HCT116 (cell line): ENCODE data around the gene UBE2M. TPM values are rescaled to one million over a fixed set of nuclear protein-coding genes. Genes with fewer than 3 reads are reported as not detected.

Experiments
- ATAC-seq: fragments of 200-7000 bp; cut with Tn5 transposase; 2 replicates; pipeline ENCODE4 v1.9.1; 2020; ENCODE audit warnings: mild to moderate bottlenecking, moderate library complexity
- BruUV-seq: library from RNA; stranded (reverse); fragments of 400-500 nt; replicated peaks from 2 replicates; lab custom pipeline; 2021; lab: Mats Ljungman, UMichigan
- CTCF ChIA-PET: fragments of 300-600 bp; sonication (Branson Sonifier 250); formaldehyde crosslinking; loops from one replicate; lab custom pipeline; 2021; ENCODE audit warnings: antibody characterized with exemption; lab: Charles Lee
- POLR2A ChIA-PET: fragments of 300-600, 350-600 bp; sonication (Branson Sonifier 250); formaldehyde crosslinking; loops from one replicate; lab custom pipeline; 2021; ENCODE audit warnings: antibody characterized with exemption; lab: Charles Lee
- RAD21 ChIA-PET, 2 experiments: fragments of 300-600 bp; sonication (Branson Sonifier 250); formaldehyde crosslinking; loops; one replicate each; lab custom pipeline; 2023; ENCODE audit warnings: low total read pairs in 2 of 2; ENCODE audit not compliant: uncharacterized antibody in 2 of 2, unreplicated experiment in 2 of 2, low non-redundant PET in 1 of 2; lab: Charles Lee
- DNase-seq: peaks from one replicate; pipeline ENCODE4 v3.0.0-alpha.2; 2010; ENCODE audit warnings: low read depth, low spot score
- H2AFZ ChIP-seq: fragments of 200-600 bp; shearing (Covaris generic), sonication (generic); 2 replicates; pipeline ENCODE4 v1.6.1; 2017; ENCODE audit warnings: low read depth, mixed run types, mixed read lengths, antibody characterized with exemption, low read length; ENCODE audit not compliant: poor library complexity, severe bottlenecking
- H3K27ac ChIP-seq: 2 replicates; pipeline ENCODE4 v1.5.1; 2012; ENCODE audit warnings: low read depth, low read length
- H3K27me3 ChIP-seq: fragments of 200-600 bp; sonication (generic); 2 replicates; pipeline ENCODE4 v1.6.1; 2016; ENCODE audit warnings: mixed run types, low read length, mixed read lengths; ENCODE audit not compliant: insufficient read depth
- H3K36me3 ChIP-seq, 2 experiments: fragments of 200-500 bp in 1 of 2; fragments of 200-600 bp in 1 of 2; sonication (Bioruptor generic) in 1 of 2; sonication (generic) in 1 of 2; 2 replicates each; pipeline versions ENCODE4 v1.5.1 to v1.6.1; 2014 to 2016; ENCODE audit warnings: low read length in 2 of 2, inconsistent platforms in 1 of 2, mixed read lengths in 1 of 2, mixed run types in 1 of 2; ENCODE audit not compliant: insufficient read depth in 2 of 2, control insufficient read depth in 1 of 2
- H3K4me1 ChIP-seq, 2 experiments: fragments of 200-600 bp in 1 of 2; sonication (generic) in 1 of 2; 2 replicates each; pipeline versions ENCODE4 v1.5.1 to v1.6.1; 2012 to 2017; ENCODE audit warnings: low read length in 2 of 2, inconsistent platforms in 1 of 2, mild to moderate bottlenecking in 1 of 2, mixed read lengths in 1 of 2, mixed run types in 1 of 2, moderate library complexity in 1 of 2; ENCODE audit not compliant: insufficient read depth in 2 of 2, control insufficient read depth in 1 of 2
- H3K4me2 ChIP-seq: fragments of 200-600 bp; sonication (generic); 2 replicates; pipeline ENCODE4 v1.6.1; 2017; ENCODE audit warnings: mixed run types, low read length, mixed read lengths
- H3K4me3 ChIP-seq, 2 experiments: fragments of 200-600 bp in 1 of 2; sonication (generic) in 1 of 2; replicated peaks in 1 of 2; 2 replicates each; pipeline ENCODE4 v1.5.1; 2011 to 2016; ENCODE audit warnings: low read length in 2 of 2, control low read depth in 1 of 2, low read depth in 1 of 2, mild to moderate bottlenecking in 1 of 2, mixed read lengths in 1 of 2, mixed run types in 1 of 2
- H3K79me2 ChIP-seq: fragments of 200-600 bp; sonication (generic); 2 replicates; pipeline ENCODE4 v1.6.1; 2017; ENCODE audit warnings: mild to moderate bottlenecking, mixed run types, low read length, moderate library complexity, mixed read lengths; ENCODE audit not compliant: insufficient read depth
- H3K9ac ChIP-seq: fragments of 200-600 bp; sonication (generic); 2 replicates; pipeline ENCODE4 v1.6.1; 2016; ENCODE audit warnings: low read length, mixed read lengths
- H3K9me2 ChIP-seq: fragments of 200-600 bp; sonication (generic), shearing (Covaris generic); 2 replicates; pipeline ENCODE4 v1.6.1; 2017; ENCODE audit warnings: mixed run types, mild to moderate bottlenecking, moderate library complexity; ENCODE audit not compliant: insufficient read depth
- H3K9me3 ChIP-seq, 2 experiments: fragments of 200-500 bp in 1 of 2; fragments of 200-600 bp in 1 of 2; sonication (Bioruptor generic) in 1 of 2; sonication (generic) in 1 of 2; 2 replicates each; pipeline ENCODE4 v1.6.1; 2014 to 2017; ENCODE audit warnings: low read length in 2 of 2, mixed read lengths in 2 of 2, inconsistent platforms in 1 of 2, low read depth in 1 of 2, mild to moderate bottlenecking in 1 of 2, mixed run types in 1 of 2, moderate library complexity in 1 of 2; ENCODE audit not compliant: control insufficient read depth in 1 of 2, insufficient read depth in 1 of 2
- H4K20me1 ChIP-seq: fragments of 200-600 bp; sonication (generic), shearing (Covaris generic); 2 replicates; pipeline ENCODE4 v1.6.1; 2017; ENCODE audit warnings: mixed run types, mild to moderate bottlenecking, moderate library complexity; ENCODE audit not compliant: insufficient read depth
- CEBPB ChIP-seq: IDR thresholded peaks from 2 replicates; pipeline ENCODE4 v1.6.1; 2012; ENCODE audit warnings: low read depth
- EZH2phosphoT487 ChIP-seq: fragments of 200-600 bp; IDR thresholded peaks from 2 replicates; pipeline ENCODE4 v1.6.1; 2018; ENCODE audit warnings: antibody characterized with exemption, borderline replicate concordance
- FOSL1 ChIP-seq: IDR thresholded peaks from 2 replicates; pipeline ENCODE4 v1.6.1; 2012; ENCODE audit warnings: low read depth
- JUND ChIP-seq: IDR thresholded peaks from 2 replicates; pipeline ENCODE4 v1.6.1; 2012
- POLR2A ChIP-seq: IDR thresholded peaks from 2 replicates; pipeline ENCODE4 v1.7.0; 2011; ENCODE audit warnings: borderline replicate concordance; ENCODE audit not compliant: insufficient read depth, insufficient read length; ENCODE audit errors: extremely low read depth
- POLR2AphosphoS5 ChIP-seq: IDR thresholded peaks from 2 replicates; pipeline ENCODE4 v1.6.1; 2011; ENCODE audit warnings: mild to moderate bottlenecking, low read depth, low read length, moderate library complexity
- SP1 ChIP-seq: IDR thresholded peaks from 2 replicates; pipeline ENCODE4 v1.6.1; 2012; ENCODE audit warnings: low read depth
- SRF ChIP-seq: IDR thresholded peaks from 2 replicates; pipeline ENCODE4 v1.6.1; 2012; ENCODE audit warnings: low read depth
- TCF7L2 ChIP-seq: IDR thresholded peaks from 2 replicates; pipeline ENCODE4 v1.7.0; 2011; ENCODE audit warnings: borderline replicate concordance, inconsistent platforms; ENCODE audit not compliant: insufficient read depth, insufficient read length; ENCODE audit errors: extremely low read depth
- intact Hi-C: fragments of 100-400 bp; cut with micrococcal nuclease; formaldehyde crosslinking; loops from 2 replicates; pipeline ENCODE4 v1.10.0; 2022
- total RNA-seq: library from RNA; stranded (reverse); gene quantifications from one replicate; pipeline ENCODE4 v1.2.1, GENCODE V29; 2021; ENCODE audit not compliant: unreplicated experiment
- TF ChIP-seq, protein P1 (sequence below): IDR thresholded peaks from 2 replicates; pipeline ENCODE4 v1.6.1; 2011; ENCODE audit warnings: mild to moderate bottlenecking, low read length, moderate library complexity; ENCODE audit not compliant: insufficient replicate concordance; ENCODE audit errors: extremely low read depth
- TF ChIP-seq, protein P2 (sequence below), 3 experiments: fragments of 200-600 bp in 1 of 3; sonication (generic) in 1 of 3; IDR thresholded peaks in 2 of 3; conservative IDR thresholded peaks in 1 of 3; 2 replicates each; pipeline ENCODE4 v1.5.1; 2012 to 2017; ENCODE audit warnings: low read depth in 2 of 3, low read length in 2 of 3, antibody characterized with exemption in 1 of 3, borderline replicate concordance in 1 of 3, control low read depth in 1 of 3, mild to moderate bottlenecking in 1 of 3, mixed read lengths in 1 of 3, mixed run types in 1 of 3, moderate library complexity in 1 of 3; ENCODE audit not compliant: insufficient read depth in 1 of 3

UBE2M gene
- total RNA-seq, 1 experiment from 2014 or later: 120 TPM

DNA sequence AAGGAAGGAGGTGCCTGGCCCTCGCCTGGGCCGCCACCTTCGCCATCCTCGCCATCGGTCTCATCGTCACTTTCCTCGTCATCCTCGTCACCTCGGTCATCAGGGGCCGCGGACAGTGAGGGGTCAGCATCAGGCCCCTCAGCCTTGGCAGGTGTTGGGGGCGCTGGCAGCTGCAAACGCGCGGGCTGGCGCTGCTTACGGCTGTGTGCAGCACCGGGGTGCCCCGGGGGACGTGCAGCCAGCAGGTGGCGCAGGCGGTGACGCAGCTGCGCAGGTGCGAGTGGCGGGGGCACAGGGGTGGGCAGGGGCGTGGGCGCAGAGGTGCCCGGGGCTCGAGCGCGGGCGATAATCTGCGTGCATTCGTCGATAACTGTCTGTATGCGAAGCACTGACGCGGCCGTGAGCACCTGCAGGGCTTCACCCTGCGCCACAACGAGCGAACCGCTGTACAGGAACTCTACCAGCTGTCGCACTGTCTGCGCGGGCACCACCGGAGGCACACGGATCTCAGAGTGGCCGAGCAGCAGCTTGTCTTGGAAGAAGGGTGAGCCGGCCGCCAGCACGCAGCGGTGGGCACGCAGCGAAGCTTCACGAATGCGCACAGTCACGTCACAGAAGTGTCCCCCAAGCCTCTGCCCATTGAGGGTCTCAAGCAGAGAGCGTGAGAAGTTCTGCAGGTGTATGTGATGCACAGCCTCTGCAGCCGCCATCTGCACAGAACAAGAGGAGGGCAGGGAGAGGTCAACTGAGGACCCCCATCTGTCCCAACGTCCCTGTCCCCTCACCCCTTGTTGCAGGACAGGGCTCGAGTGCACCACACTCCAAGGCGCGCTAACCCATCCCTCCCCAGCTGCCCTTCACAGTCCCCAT, 41.2 kb downstream of the UBE2M start:
- DNase-seq (no peak), ATAC-seq (no peak)
- H3K4me2 ChIP-seq: 0 out of 2 replicates have a peak overlapping the region, but pooled peaks have one; percentile 9
- H3K36me3 ChIP-seq: peaks cover 2 to 17% of the 10 kb centered on the region in 2 experiments; a peak in 2 of 4 replicates
- no peaks in the 10 kb centered on the region for H3K27me3 ChIP-seq
- H3K4me3 ChIP-seq: no peak overlapping the region
- no peak overlapping the region for H3K9ac ChIP-seq
- peaks cover 18 to 47% of the 10 kb centered on the region in 2 experiments for H3K4me1 ChIP-seq
- TF ChIP-seq, protein P1, sequence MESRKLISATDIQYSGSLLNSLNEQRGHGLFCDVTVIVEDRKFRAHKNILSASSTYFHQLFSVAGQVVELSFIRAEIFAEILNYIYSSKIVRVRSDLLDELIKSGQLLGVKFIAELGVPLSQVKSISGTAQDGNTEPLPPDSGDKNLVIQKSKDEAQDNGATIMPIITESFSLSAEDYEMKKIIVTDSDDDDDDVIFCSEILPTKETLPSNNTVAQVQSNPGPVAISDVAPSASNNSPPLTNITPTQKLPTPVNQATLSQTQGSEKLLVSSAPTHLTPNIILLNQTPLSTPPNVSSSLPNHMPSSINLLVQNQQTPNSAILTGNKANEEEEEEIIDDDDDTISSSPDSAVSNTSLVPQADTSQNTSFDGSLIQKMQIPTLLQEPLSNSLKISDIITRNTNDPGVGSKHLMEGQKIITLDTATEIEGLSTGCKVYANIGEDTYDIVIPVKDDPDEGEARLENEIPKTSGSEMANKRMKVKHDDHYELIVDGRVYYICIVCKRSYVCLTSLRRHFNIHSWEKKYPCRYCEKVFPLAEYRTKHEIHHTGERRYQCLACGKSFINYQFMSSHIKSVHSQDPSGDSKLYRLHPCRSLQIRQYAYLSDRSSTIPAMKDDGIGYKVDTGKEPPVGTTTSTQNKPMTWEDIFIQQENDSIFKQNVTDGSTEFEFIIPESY: no peak
- TF ChIP-seq EZH2phosphoT487: no peak
- TF ChIP-seq CEBPB: no peak
- TF ChIP-seq POLR2A: no peak
- TF ChIP-seq TCF7L2: no peak
- TF ChIP-seq, protein P2, sequence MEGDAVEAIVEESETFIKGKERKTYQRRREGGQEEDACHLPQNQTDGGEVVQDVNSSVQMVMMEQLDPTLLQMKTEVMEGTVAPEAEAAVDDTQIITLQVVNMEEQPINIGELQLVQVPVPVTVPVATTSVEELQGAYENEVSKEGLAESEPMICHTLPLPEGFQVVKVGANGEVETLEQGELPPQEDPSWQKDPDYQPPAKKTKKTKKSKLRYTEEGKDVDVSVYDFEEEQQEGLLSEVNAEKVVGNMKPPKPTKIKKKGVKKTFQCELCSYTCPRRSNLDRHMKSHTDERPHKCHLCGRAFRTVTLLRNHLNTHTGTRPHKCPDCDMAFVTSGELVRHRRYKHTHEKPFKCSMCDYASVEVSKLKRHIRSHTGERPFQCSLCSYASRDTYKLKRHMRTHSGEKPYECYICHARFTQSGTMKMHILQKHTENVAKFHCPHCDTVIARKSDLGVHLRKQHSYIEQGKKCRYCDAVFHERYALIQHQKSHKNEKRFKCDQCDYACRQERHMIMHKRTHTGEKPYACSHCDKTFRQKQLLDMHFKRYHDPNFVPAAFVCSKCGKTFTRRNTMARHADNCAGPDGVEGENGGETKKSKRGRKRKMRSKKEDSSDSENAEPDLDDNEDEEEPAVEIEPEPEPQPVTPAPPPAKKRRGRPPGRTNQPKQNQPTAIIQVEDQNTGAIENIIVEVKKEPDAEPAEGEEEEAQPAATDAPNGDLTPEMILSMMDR (IDR thresholded peaks at IDR 0.05 in 2 of 3, conservative IDR thresholded peaks at IDR 0.05 in 1 of 3; ENCODE audit: borderline replicate concordance in 1 of 3, insufficient read depth in 1 of 3, low read depth in 2 of 3, low read length in 2 of 3): peak in 2 of 3 experiments; percentile 29 to 41; a peak in 3 of 6 replicates
- no peak for TF ChIP-seq FOSL1
- TF ChIP-seq POLR2AphosphoS5: peak; percentile 18; the same call in 1 of the 2 replicates
- TF ChIP-seq JUND: no peak
- no peak for TF ChIP-seq SRF
- TF ChIP-seq SP1: no peak
- H2AFZ ChIP-seq: no peak overlapping the region
- H4K20me1 ChIP-seq: no peaks in the 10 kb centered on the region
- BruUV-seq: no TSS peak
- H3K79me2 ChIP-seq: peaks cover 51% of the 10 kb centered on the region
- no peaks in the 10 kb centered on the region for H3K9me3 ChIP-seq
- POLR2A ChIA-PET: no interaction called here
- RAD21 ChIA-PET: no interaction called here
- intact Hi-C loops: loop anchor here (5.0 kb wide), 2 partner anchors 190 to 300 kb away; partner anchors contain the start of gene ZSCAN22
- CTCF ChIA-PET: interaction anchor here (1.1 kb wide), 1 partner anchor 31 kb away, joined by 3 read pairs; no protein-coding TSS in a partner anchor
- no peaks in the 10 kb centered on the region for H3K9me2 ChIP-seq
- peak overlapping the region; percentile 20; the same call in 1 of the 2 replicates for H3K27ac ChIP-seq
